HG03060 (cell line): ENCODE results near the gene MORN5.

Experiments used
- ATAC-seq: cut with Tn5 transposase; IDR thresholded peaks from one replicate; pipeline ENCODE4 v1.9.1; 2021; ENCODE audit warnings: low read depth, moderate number of reproducible peaks; ENCODE audit not compliant: unreplicated experiment

Gene MORN5

DNA sequence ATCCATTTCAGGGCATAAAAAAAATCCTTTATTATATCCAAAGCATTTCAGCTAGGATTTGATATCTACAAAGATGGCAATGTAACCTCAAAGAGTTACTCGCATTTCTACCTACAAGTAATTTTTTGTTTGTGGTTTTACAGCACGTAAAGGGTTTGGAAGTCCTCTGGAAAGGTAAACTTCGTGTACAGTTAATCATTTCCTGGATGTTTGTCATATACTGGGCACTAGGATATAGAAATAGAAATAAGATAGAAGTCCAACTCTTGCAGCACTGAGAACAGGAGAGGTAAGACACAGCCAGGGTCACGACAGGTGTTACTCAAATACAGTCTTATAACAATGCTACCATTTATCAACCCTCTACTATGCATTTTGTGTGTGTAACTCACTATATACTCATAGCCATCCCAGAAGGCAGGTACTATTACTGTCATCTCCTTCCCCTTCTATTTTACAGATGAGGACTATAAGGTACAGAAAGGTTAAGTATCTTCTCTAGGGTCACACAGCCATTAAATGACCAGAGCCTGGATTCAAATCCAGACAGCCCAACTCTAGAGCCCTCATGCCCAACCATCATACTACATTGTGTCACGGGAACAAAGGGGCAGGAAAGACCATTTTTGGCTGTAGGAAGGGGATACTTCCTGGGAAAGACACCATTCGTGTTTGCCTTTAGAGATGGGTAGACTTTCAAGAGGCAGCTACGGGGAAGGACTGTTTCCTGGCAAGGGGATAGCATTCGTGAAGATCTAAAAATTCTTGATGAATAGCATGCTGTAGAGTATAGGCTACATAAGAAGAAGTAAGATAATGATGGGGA lies 19.1 kb upstream of the MORN5 start:
- no peak for ATAC-seq

DNA sequence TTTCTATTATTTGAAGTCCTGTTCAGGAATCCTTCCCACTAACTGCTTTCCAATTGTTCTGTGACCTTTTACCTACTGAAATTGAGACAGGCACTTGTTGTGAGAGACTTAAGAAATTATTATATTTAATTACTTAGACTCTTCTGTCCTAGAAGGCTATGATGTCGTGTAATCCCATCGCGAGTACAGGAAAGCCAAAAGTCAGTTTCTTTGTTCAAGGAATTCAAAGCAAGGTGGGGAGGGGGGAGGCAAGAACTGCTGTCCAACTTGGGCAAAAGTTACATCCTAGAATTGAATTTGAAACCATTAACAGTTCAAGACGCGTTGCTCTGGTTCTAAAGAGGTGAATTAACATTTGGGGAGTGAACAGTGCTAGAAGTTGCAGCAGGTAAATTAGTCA lies 18.0 kb upstream of the MORN5 start:
- no peak for ATAC-seq

- ATAC-seq: no peak
Measured at GRCh38 chr9:122143296-122143695, 16.4 kb upstream of the MORN5 start.

DNA sequence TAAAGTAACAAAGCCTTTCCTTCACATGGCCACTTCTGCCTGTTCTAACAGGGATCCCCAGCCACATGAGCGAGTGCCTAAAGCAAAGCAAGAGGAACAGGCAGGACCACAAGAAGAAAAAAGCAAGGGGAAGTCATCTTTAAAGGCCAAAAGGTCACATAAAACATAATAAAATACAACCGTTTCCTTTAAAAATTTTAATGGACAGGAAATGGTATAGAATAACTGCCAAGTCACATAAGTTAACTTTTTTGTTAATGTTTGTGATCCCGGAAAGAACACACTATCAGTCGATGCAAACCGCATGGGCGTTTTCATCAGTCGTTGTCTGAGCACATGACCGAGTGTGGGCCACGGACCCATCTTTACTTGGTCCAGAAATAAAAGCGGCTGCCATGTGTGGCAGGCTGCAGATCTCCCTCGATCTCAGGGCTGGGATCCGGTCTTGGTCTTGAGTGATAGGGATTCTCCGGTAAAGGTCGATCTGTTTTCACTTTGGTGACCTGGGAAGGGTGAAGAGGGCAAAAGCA lies 15.8 kb upstream of the MORN5 start:
- ATAC-seq: no peak

DNA sequence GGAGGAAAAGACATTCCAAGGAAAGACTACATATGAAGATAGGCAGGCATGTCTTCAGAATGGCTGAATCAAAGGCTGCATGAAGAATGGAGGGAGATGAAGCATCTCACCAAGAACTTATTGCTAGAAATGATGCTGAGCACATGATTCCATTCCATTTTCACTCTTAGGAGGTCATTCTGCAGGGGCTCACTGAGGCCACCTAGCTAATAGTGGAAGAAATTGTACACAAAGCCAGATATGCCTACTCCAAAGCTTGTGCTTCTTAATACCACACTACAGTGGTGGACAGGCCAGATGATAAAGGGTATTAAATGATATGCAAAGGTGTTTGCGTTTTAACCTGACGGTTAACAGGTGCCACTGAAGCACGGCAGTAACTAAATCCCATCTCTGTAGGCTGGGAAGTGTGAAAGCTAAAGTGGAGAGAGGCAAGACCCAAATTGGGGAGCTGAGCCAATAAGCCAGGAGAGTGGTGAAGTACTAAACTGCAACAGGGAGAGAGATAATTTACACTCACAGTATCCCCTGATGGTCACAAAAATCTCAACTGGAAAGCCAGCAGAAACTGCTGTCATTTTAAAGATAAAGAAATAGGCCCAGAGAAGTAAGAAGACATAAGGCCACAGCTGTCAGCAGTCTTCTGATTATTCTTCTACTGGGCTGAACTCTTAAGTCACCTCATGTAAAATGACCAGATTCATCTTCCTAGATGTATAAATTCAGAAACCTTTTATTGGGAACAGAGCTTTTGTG lies 14.7 kb upstream of the MORN5 start:
- ATAC-seq: no peak

GRCh38 chr9:122145592-122145863 lies 14.2 kb upstream of the MORN5 start:
- ATAC-seq: no peak

DNA sequence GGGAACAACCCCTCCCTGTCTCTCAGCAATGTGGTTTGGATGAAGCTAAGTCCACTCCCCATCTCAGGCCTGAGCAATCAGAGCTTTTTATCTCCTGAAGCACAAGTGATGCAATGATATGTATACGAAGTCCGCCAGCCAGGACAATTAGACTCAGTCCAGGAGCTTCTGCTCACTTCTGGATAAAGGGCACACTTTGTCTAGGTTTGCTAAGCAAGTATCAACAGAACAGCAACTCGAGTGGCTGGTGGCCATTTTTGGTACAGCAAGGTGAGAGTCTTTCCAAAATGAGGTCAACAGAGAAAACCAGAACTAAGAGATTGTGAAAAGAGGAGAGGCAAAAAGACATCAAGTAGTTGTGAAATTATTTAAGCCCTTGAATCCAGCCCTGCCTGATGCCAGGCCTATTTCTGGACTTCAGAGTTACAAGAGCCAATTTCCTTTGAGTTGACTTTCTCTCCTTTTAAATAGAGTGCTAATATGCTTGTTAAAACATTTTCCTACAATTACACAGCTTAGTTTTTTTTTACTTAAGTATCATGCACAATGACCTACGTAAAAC lies 8.4 kb upstream of the MORN5 start:
- no peak for ATAC-seq

- no peak for ATAC-seq
Measured at GRCh38 chr9:122155796-122156195, 3.9 kb upstream of the MORN5 start.

DNA sequence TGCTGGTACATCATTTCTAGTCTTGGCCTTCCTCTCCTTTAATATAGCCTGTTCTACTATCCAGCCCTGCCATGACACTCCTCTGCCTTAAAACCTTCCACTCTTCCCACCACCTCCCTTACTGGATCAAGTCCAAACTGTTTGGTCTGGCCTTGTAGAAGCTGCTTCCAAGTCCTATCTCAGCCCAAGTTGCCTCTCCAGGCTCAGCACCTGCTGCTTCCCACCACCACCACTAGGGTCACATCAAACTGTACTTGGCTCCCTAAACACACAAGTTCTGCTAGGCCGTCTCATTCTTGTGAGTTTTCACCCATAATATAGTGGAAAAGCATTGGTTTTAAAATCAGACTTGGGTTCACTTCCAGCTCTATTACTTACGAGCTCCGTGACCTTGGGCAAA lies 1.5 kb upstream of the MORN5 start:
- ATAC-seq: no peak

DNA sequence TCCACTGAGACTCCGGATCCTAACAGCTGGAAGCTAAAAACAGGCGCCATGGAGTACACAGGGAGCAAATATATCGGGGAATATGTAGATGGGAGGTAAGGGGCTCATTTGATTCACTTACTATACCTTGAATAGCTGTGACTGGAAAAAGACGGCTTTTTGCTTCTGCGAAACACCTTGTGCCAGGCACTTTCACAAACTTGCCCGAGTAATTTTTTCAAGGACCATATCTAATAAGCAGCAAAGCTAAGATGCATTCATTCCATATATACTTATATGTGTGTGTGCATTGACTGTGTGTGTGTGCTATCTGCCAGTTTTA lies 178 bp downstream of the MORN5 start:
- ATAC-seq: no peak

DNA sequence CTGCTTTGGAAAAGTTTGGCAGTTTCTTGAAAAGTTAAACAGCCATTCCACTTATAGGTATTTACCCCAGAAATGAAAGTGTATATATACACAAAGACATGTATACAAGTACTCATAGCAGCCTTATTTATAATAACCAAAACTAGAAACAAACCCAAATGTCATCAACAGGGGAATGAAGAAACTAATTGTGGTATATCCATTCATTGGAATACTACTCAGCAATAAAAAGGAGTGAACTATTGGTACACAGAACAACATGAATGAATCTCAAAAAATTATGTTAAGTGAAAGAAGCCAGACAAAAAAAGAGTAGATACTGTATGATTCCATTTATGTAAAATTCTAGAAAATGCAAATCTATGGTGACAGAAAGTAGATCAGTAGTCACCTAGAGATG lies 2.7 kb downstream of the MORN5 start:
- ATAC-seq: no peak

DNA sequence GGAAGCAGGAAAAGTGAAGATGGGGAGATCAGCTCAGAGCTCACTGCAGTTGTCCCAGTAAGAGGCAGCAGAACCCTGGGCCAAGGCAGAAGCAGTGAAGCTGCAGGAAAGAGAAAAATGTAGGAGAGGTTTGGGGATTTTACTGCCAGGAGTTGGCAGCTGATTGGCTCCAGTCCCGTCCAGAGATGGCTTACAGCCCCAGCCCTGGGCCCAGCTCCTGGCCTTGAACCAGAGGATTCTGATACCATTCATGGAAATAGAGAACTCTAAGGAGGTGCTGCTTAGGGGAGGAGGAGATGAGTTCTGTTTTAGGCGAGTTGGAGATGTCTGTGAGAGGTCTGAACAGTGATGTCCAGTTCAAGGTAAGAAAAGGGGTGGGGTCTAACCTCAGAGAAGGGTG lies 4.6 kb downstream of the MORN5 start:
- no peak for ATAC-seq

DNA sequence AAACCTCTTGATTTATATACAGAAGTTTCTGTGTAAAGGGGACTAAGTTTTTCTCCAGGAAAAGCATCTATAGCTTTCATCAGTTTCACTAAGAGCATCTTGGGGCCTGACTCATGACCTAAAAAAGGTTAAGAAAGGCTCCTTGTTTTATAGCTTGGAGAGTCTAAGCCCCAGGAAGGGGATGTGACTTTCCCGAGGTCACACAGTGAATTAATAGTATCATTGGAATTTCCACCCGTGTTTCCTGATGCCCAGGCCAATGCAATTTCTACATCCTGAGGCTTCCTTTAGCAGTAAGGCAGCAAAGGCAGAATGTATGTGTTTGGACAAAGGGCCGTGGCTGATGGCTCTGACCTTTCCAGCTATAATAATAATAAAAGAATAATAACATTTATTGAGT lies 8.6 kb downstream of the MORN5 start:
- ATAC-seq: no peak

DNA sequence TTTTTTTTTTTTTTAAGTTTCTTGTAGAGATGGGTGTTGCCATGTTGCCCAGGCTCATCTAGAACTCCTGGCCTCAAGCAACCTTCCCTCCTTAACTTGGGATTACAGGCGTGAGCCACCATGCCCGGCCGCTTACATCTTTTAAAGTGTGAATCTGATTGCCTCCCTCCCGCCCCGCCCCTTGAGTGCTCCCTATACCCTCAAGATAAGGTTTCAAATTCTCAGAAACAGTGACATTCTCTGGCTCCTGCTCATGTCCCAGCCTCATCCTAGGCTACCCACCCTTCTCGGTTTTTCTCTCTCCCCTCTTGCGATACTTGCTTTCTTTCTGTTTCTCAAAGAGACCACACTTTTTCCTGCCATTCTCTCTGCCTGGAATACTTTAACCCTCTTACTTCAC lies 12.4 kb downstream of the MORN5 start:
- no peak for ATAC-seq

GRCh38 chr9:122173670-122174069 lies 14.0 kb downstream of the MORN5 start:
- no peak for ATAC-seq

GRCh38 chr9:122176916-122177315 lies 17.2 kb downstream of the MORN5 start:
- ATAC-seq: no peak

- no peak for ATAC-seq
Measured at GRCh38 chr9:122179054-122179689, 19.5 kb downstream of the MORN5 start.

- no peak for ATAC-seq
Measured at GRCh38 chr9:122179690-122180074, 20.0 kb downstream of the MORN5 start.

GRCh38 chr9:122180633-122181032 lies 20.9 kb downstream of the MORN5 start:
- no peak for ATAC-seq

- no peak for ATAC-seq
Measured at GRCh38 chr9:122183501-122183900, 23.8 kb downstream of the MORN5 start.

DNA sequence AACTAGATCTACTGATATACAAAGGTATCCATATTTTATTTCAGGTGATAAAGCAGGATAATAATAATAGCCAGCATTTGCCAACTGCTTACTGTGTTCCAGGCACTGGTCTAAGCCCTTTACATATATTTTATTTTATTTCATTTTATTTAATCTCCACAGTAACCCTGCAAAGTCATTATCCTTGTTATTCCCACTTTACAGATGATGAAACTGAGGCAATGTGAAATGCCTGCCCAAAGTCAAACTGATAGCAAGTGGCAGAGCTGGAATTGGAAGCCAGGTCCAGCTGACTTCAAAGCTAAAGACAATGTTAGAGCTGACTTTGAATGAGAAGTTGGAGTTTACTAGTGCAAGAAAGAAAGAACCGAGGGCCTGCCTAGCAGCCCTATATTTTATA lies 24.8 kb downstream of the MORN5 start:
- no peak for ATAC-seq
